Spleen (tissue), 11 donors: ENCODE measurements around the gene SERPINH1. TPM values are rescaled to one million over a fixed set of nuclear protein-coding genes. Genes with fewer than 3 reads are reported as not detected.

Experiments used
- DNase-seq: peaks from one replicate; pipeline ENCODE4 v3.0.0-alpha.2; 2020
- H3K27ac ChIP-seq, 8 donors: fragments of 200-600 bp; sonication (generic) in 7 of 8; 1 replicate in 4 of 8; 2 replicates in 4 of 8; pipeline versions ENCODE4 v1.5.0 to v1.8.0; 2016 to 2021; ENCODE audit warnings: inconsistent platforms in 4 of 8, mild to moderate bottlenecking in 4 of 8, moderate library complexity in 1 of 8
- H3K27me3 ChIP-seq, 7 donors: fragments of 200-600 bp; sonication (generic) in 6 of 7; replicated peaks in 1 of 7; 1 replicate in 4 of 7; 2 replicates in 3 of 7; pipeline versions ENCODE4 v1.5.0 to v1.8.0; 2016 to 2021; ENCODE audit warnings: inconsistent platforms in 3 of 7, mild to moderate bottlenecking in 1 of 7
- H3K36me3 ChIP-seq, 6 donors: fragments of 200-600 bp; sonication (generic) in 5 of 6; 1 replicate in 4 of 6; 2 replicates in 2 of 6; pipeline versions ENCODE4 v1.5.0 to v1.8.0; 2016 to 2021; ENCODE audit warnings: inconsistent platforms in 2 of 6
- H3K4me1 ChIP-seq, 6 donors: fragments of 200-600 bp; sonication (generic) in 5 of 6; 1 replicate in 3 of 6; 2 replicates in 3 of 6; pipeline versions ENCODE4 v1.5.0 to v1.8.0; 2016 to 2021; ENCODE audit warnings: inconsistent platforms in 3 of 6
- H3K4me3 ChIP-seq, 8 donors: fragments of 200-600 bp; sonication (generic) in 7 of 8; 1 replicate in 4 of 8; 2 replicates in 4 of 8; pipeline versions ENCODE4 v1.5.0 to v1.8.0; 2016 to 2021; ENCODE audit warnings: inconsistent platforms in 4 of 8, mild to moderate bottlenecking in 4 of 8, moderate library complexity in 2 of 8
- H3K9me3 ChIP-seq, 8 donors: fragments of 200-600 bp; sonication (generic) in 7 of 8; 1 replicate in 4 of 8; 2 replicates in 4 of 8; pipeline versions ENCODE4 v1.5.0 to v1.8.0; 2016 to 2021; ENCODE audit warnings: inconsistent platforms in 4 of 8
- POLR2A ChIP-seq, 3 donors: fragments of 450-650 bp; IDR thresholded peaks; one replicate each; pipeline ENCODE4 v1.5.1; 2017; ENCODE audit warnings: antibody characterized with exemption in 3 of 3, mild to moderate bottlenecking in 1 of 3
- POLR2AphosphoS5 ChIP-seq, 3 donors: sonication (generic); formaldehyde crosslinking; IDR thresholded peaks; one replicate each; pipeline ENCODE4 v1.5.1; 2017; ENCODE audit warnings: antibody characterized with exemption in 3 of 3
- WGBS, 5 donors: extraction: QIAGEN DNeasy Blood & Tissue Kit in 3 of 5; methylation state at CpG; one replicate each; pipeline versions ENCODE4 v1.1.5 to v1.1.7; 2013 to 2018; 5-methylcytosine and 5-hydroxymethylcytosine counted together
- intact Hi-C: fragments of 100-400 bp; cut with DNase I; formaldehyde crosslinking; loops from one replicate; pipeline ENCODE4 v1.15.0; 2023; ENCODE audit warnings: low total_unique reads
- polyA plus RNA-seq, 3 donors: library from polyadenylated mRNA; stranded (reverse); fragments of 200-250 nt; gene quantifications; one replicate each; pipeline ENCODE4 v1.2.1, GENCODE V29; 2013
- total RNA-seq, 7 donors: library from RNA; depleted of rRNA in 3 of 7; stranded (reverse); fragments of >200 nt in 3 of 7; fragmentation: NEBNext Ultra II Directional in 4 of 7; extraction: Animal tissue kit (Norgen Biotek cat#: 25700) in 4 of 7; gene quantifications; one replicate each; pipeline versions ENCODE4 v1.1.0 to v1.2.1, GENCODE V29; 2016 to 2021
- TF ChIP-seq, protein P1 (sequence below), 11 experiments: fragments of 200-600 bp in 7 of 11; fragments of 450-650 bp in 4 of 11; sonication (generic) in 4 of 11; IDR thresholded peaks in 8 of 11; conservative IDR thresholded peaks in 3 of 11; 1 replicate in 7 of 11; 2 replicates in 4 of 11; pipeline versions ENCODE4 v1.4.0 to v1.8.0; 2016 to 2021; ENCODE audit warnings: antibody characterized with exemption in 11 of 11, inconsistent platforms in 4 of 11, mild to moderate bottlenecking in 1 of 11
- donor health status: healthy with polysubstance abuse.
- donor health status: DM: no; HTN: no; CAD: no; lungs with moderate emphysema.
- donor health status: DM: no; HTN: no; CAD: no.
- donor health status: Bipolar disorder and iron deficiency.
- donor health status: healthy.
- donor health status: DM: no; HTN: no; CAD: no.
- donor health status: DM: yes; HTN: yes; CAD: no.

SERPINH1 gene
- total and polyA plus RNA-seq, 10 donors, result 19.0 to 145 (median 69.4) TPM

DNA sequence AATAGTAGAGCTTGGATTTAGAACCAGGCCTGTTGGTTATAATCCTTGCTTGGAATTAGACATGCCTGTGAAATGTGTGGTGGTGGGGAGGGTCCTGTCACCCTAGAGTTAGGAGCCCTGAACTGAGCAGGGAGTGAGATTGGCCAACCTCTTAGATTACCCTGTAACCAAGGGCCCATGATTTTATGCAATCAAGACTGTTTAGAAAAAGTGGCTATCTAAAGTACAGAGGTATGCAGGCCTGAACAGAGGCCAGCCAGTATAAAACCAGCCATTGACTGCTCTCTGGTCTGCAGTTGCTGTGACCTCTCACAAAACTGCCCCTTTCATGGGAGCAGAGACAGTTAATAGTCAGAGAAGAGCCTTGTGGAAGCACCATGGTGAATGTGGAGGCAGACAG is 36.2 kb downstream of the SERPINH1 start:
- intact Hi-C loops, result loop anchor here (10.0 kb wide), 1 partner anchor 53 kb away; no protein-coding TSS in a partner anchor
- H3K27ac ChIP-seq, result no peak overlapping the region

DNA sequence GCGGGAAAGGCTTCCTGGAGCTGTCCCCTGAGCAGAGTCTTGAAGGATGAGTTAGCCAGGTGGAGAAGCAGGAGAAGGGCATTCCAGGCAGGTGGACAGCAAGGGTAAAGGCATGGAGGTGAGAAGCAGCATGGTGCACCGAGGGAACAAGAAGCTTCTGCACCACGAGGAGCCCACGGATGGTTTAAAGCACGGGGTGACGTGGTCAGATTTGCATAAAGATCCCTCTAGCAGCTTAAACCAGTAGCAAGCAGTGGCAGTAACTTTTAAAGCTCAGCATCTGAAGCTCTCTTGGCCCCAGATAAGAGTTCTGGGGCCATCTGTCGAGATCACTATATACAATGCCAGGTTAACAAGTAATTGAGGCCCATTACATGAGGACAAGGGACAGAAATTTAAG is 36.8 kb downstream of the SERPINH1 start:
- Histone ChIP-seq H3K4me3 (no peak overlapping the region), H3K36me3 (no peaks in the 10 kb centered on the region), H3K27ac (no peak overlapping the region), H3K27me3 (no peaks in the 10 kb centered on the region), H3K9me3 (no peaks in the 10 kb centered on the region), H3K4me1 (peaks cover 0 to 15% (median 0%) of the 10 kb centered on the region in 6 donors)
- DNase-seq, result no peak
- no peak for TF ChIP-seq POLR2A (IDR thresholded peaks at IDR 0.05)
- no peak for TF ChIP-seq POLR2AphosphoS5 (IDR thresholded peaks at IDR 0.05)
- TF ChIP-seq, protein P1, sequence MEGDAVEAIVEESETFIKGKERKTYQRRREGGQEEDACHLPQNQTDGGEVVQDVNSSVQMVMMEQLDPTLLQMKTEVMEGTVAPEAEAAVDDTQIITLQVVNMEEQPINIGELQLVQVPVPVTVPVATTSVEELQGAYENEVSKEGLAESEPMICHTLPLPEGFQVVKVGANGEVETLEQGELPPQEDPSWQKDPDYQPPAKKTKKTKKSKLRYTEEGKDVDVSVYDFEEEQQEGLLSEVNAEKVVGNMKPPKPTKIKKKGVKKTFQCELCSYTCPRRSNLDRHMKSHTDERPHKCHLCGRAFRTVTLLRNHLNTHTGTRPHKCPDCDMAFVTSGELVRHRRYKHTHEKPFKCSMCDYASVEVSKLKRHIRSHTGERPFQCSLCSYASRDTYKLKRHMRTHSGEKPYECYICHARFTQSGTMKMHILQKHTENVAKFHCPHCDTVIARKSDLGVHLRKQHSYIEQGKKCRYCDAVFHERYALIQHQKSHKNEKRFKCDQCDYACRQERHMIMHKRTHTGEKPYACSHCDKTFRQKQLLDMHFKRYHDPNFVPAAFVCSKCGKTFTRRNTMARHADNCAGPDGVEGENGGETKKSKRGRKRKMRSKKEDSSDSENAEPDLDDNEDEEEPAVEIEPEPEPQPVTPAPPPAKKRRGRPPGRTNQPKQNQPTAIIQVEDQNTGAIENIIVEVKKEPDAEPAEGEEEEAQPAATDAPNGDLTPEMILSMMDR (IDR thresholded peaks at IDR 0.05 in 8 of 11, conservative IDR thresholded peaks at IDR 0.05 in 3 of 11), result no peak
- 69 to 81% (median 76%) methylated on average over 7 of the region's 7 CpGs for WGBS, 5 donors
- intact Hi-C loops, result loop anchor here (10.0 kb wide), 1 partner anchor 54 kb away; no protein-coding TSS in a partner anchor

More for the DNA sequence above, 36.2 kb downstream of the SERPINH1 start:
- Histone ChIP-seq H3K27me3 (no peaks in the 10 kb centered on the region), H3K4me3 (no peak overlapping the region), H3K9me3 (no peaks in the 10 kb centered on the region), H3K4me1 (peaks cover 0 to 16% (median 0%) of the 10 kb centered on the region in 6 donors), H3K36me3 (no peaks in the 10 kb centered on the region)
- TF ChIP-seq, protein P1 (IDR thresholded peaks at IDR 0.05 in 8 of 11, conservative IDR thresholded peaks at IDR 0.05 in 3 of 11), result no peak
- TF ChIP-seq POLR2A (IDR thresholded peaks at IDR 0.05) (no peak), POLR2AphosphoS5 (IDR thresholded peaks at IDR 0.05) (no peak)
- DNase-seq, result no peak

DNA sequence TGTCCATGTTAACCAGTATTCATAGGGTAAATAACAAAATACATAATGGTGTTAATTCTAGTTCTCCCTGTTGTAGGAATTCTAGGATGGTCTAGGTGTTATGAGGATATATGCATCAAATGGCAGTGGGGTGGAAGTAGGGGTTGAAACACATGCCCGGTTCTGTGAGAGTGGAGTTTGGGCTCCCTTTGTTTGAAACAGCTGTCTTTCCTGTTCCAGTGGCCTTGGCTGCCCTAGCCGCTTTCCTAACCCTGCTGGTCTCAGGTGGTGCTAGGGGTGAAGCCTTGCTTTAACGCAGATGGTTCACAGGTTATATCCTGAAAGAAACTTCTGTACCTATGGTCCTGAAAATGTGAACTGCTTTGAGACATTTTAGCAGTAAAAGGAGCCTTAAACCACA is 38.3 kb downstream of the SERPINH1 start:
- no peak overlapping the region for H3K27ac ChIP-seq
- no peaks in the 10 kb centered on the region for H3K9me3 ChIP-seq
- peaks cover 0 to 5% (median 0%) of the 10 kb centered on the region in 7 donors for H3K27me3 ChIP-seq
- peaks cover 0 to 19% (median 0%) of the 10 kb centered on the region in 6 donors for H3K4me1 ChIP-seq
- H3K36me3 ChIP-seq, result no peaks in the 10 kb centered on the region
- TF ChIP-seq POLR2A (IDR thresholded peaks at IDR 0.05), result no peak
- TF ChIP-seq, protein P1 (IDR thresholded peaks at IDR 0.05 in 8 of 11, conservative IDR thresholded peaks at IDR 0.05 in 3 of 11), result no peak
- TF ChIP-seq POLR2AphosphoS5 (IDR thresholded peaks at IDR 0.05), result no peak
- no peak for DNase-seq
- intact Hi-C loops, result no loop called here
- no peak overlapping the region for H3K4me3 ChIP-seq
- 60 to 78% (median 73%) methylated on average over 3 of the region's 3 CpGs for WGBS, 5 donors

DNA sequence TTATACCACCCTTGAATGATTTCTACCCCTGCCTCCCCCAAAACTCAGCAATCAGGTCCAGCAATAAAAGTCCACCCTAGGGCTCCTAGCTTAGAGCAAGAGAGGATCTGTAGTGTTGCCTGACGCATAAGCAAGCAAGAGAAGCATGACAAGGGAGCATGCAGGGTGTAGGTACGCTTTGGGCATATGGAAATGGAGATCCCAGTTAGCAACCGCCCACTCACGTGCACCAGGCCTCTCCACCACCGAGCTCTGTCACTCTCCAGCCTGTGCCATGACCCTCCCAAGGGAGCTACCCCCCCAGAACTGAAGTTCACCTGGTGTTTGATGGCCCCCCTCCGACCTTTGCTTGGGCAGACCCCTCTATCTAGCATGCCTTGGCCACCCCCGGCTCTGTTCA is 39.4 kb downstream of the SERPINH1 start:
- Histone ChIP-seq H3K27ac (no peak overlapping the region), H3K27me3 (peaks cover 0 to 10% (median 0%) of the 10 kb centered on the region in 7 donors), H3K36me3 (no peaks in the 10 kb centered on the region), H3K9me3 (no peaks in the 10 kb centered on the region), H3K4me3 (no peak overlapping the region), H3K4me1 (peaks cover 0 to 14% (median 0%) of the 10 kb centered on the region in 6 donors)
- DNase-seq, result no peak
- TF ChIP-seq POLR2A (IDR thresholded peaks at IDR 0.05) (no peak), POLR2AphosphoS5 (IDR thresholded peaks at IDR 0.05) (no peak)
- TF ChIP-seq, protein P1 (IDR thresholded peaks at IDR 0.05 in 8 of 11, conservative IDR thresholded peaks at IDR 0.05 in 3 of 11), result no peak
- WGBS, 5 donors, result 84 to 91% (median 88%) methylated on average over 7 of the region's 7 CpGs
- intact Hi-C loops, result no loop called here
